HCT116 (cell line): ENCODE results near the gene C1orf94. TPM values are rescaled to one million over a fixed set of nuclear protein-coding genes. Genes with fewer than 3 reads are reported as not detected.

Experiments used
- ATAC-seq: fragments of 200-7000 bp; cut with Tn5 transposase; 2 replicates; pipeline ENCODE4 v1.9.1; 2020; ENCODE audit warnings: mild to moderate bottlenecking, moderate library complexity
- BruUV-seq: library from RNA; stranded (reverse); fragments of 400-500 nt; replicated peaks from 2 replicates; lab custom pipeline; 2021; lab: Mats Ljungman, UMichigan
- CTCF ChIA-PET: fragments of 300-600 bp; sonication (Branson Sonifier 250); formaldehyde crosslinking; loops from one replicate; lab custom pipeline; 2021; ENCODE audit warnings: antibody characterized with exemption; lab: Charles Lee
- POLR2A ChIA-PET: fragments of 300-600, 350-600 bp; sonication (Branson Sonifier 250); formaldehyde crosslinking; loops from one replicate; lab custom pipeline; 2021; ENCODE audit warnings: antibody characterized with exemption; lab: Charles Lee
- RAD21 ChIA-PET, 2 experiments: fragments of 300-600 bp; sonication (Branson Sonifier 250); formaldehyde crosslinking; loops; one replicate each; lab custom pipeline; 2023; ENCODE audit warnings: low total read pairs in 2 of 2; ENCODE audit not compliant: uncharacterized antibody in 2 of 2, unreplicated experiment in 2 of 2, low non-redundant PET in 1 of 2; lab: Charles Lee
- DNase-seq: peaks from one replicate; pipeline ENCODE4 v3.0.0-alpha.2; 2010; ENCODE audit warnings: low read depth, low spot score
- H2AFZ ChIP-seq: fragments of 200-600 bp; shearing (Covaris generic), sonication (generic); 2 replicates; pipeline ENCODE4 v1.6.1; 2017; ENCODE audit warnings: low read depth, mixed run types, mixed read lengths, antibody characterized with exemption, low read length; ENCODE audit not compliant: poor library complexity, severe bottlenecking
- H3K27ac ChIP-seq: 2 replicates; pipeline ENCODE4 v1.5.1; 2012; ENCODE audit warnings: low read depth, low read length
- H3K27me3 ChIP-seq: fragments of 200-600 bp; sonication (generic); 2 replicates; pipeline ENCODE4 v1.6.1; 2016; ENCODE audit warnings: mixed run types, low read length, mixed read lengths; ENCODE audit not compliant: insufficient read depth
- H3K36me3 ChIP-seq, 2 experiments: fragments of 200-500 bp in 1 of 2; fragments of 200-600 bp in 1 of 2; sonication (Bioruptor generic) in 1 of 2; sonication (generic) in 1 of 2; 2 replicates each; pipeline versions ENCODE4 v1.5.1 to v1.6.1; 2014 to 2016; ENCODE audit warnings: low read length in 2 of 2, inconsistent platforms in 1 of 2, mixed read lengths in 1 of 2, mixed run types in 1 of 2; ENCODE audit not compliant: insufficient read depth in 2 of 2, control insufficient read depth in 1 of 2
- H3K4me1 ChIP-seq, 2 experiments: fragments of 200-600 bp in 1 of 2; sonication (generic) in 1 of 2; 2 replicates each; pipeline versions ENCODE4 v1.5.1 to v1.6.1; 2012 to 2017; ENCODE audit warnings: low read length in 2 of 2, inconsistent platforms in 1 of 2, mild to moderate bottlenecking in 1 of 2, mixed read lengths in 1 of 2, mixed run types in 1 of 2, moderate library complexity in 1 of 2; ENCODE audit not compliant: insufficient read depth in 2 of 2, control insufficient read depth in 1 of 2
- H3K4me2 ChIP-seq: fragments of 200-600 bp; sonication (generic); 2 replicates; pipeline ENCODE4 v1.6.1; 2017; ENCODE audit warnings: mixed run types, low read length, mixed read lengths
- H3K4me3 ChIP-seq, 2 experiments: fragments of 200-600 bp in 1 of 2; sonication (generic) in 1 of 2; replicated peaks in 1 of 2; 2 replicates each; pipeline ENCODE4 v1.5.1; 2011 to 2016; ENCODE audit warnings: low read length in 2 of 2, control low read depth in 1 of 2, low read depth in 1 of 2, mild to moderate bottlenecking in 1 of 2, mixed read lengths in 1 of 2, mixed run types in 1 of 2
- H3K79me2 ChIP-seq: fragments of 200-600 bp; sonication (generic); 2 replicates; pipeline ENCODE4 v1.6.1; 2017; ENCODE audit warnings: mild to moderate bottlenecking, mixed run types, low read length, moderate library complexity, mixed read lengths; ENCODE audit not compliant: insufficient read depth
- H3K9ac ChIP-seq: fragments of 200-600 bp; sonication (generic); 2 replicates; pipeline ENCODE4 v1.6.1; 2016; ENCODE audit warnings: low read length, mixed read lengths
- H3K9me2 ChIP-seq: fragments of 200-600 bp; sonication (generic), shearing (Covaris generic); 2 replicates; pipeline ENCODE4 v1.6.1; 2017; ENCODE audit warnings: mixed run types, mild to moderate bottlenecking, moderate library complexity; ENCODE audit not compliant: insufficient read depth
- H3K9me3 ChIP-seq, 2 experiments: fragments of 200-500 bp in 1 of 2; fragments of 200-600 bp in 1 of 2; sonication (Bioruptor generic) in 1 of 2; sonication (generic) in 1 of 2; 2 replicates each; pipeline ENCODE4 v1.6.1; 2014 to 2017; ENCODE audit warnings: low read length in 2 of 2, mixed read lengths in 2 of 2, inconsistent platforms in 1 of 2, low read depth in 1 of 2, mild to moderate bottlenecking in 1 of 2, mixed run types in 1 of 2, moderate library complexity in 1 of 2; ENCODE audit not compliant: control insufficient read depth in 1 of 2, insufficient read depth in 1 of 2
- H4K20me1 ChIP-seq: fragments of 200-600 bp; sonication (generic), shearing (Covaris generic); 2 replicates; pipeline ENCODE4 v1.6.1; 2017; ENCODE audit warnings: mixed run types, mild to moderate bottlenecking, moderate library complexity; ENCODE audit not compliant: insufficient read depth
- CTCF ChIP-seq, 3 experiments: fragments of 200-600 bp in 1 of 3; sonication (generic) in 1 of 3; IDR thresholded peaks in 2 of 3; conservative IDR thresholded peaks in 1 of 3; 2 replicates each; pipeline ENCODE4 v1.5.1; 2012 to 2017; ENCODE audit warnings: low read depth in 2 of 3, low read length in 2 of 3, antibody characterized with exemption in 1 of 3, borderline replicate concordance in 1 of 3, control low read depth in 1 of 3, mild to moderate bottlenecking in 1 of 3, mixed read lengths in 1 of 3, mixed run types in 1 of 3, moderate library complexity in 1 of 3; ENCODE audit not compliant: insufficient read depth in 1 of 3
- EGR1 ChIP-seq: IDR thresholded peaks from 2 replicates; pipeline ENCODE4 v1.6.1; 2012; ENCODE audit warnings: low read depth
- ELF1 ChIP-seq: IDR thresholded peaks from 2 replicates; pipeline ENCODE4 v1.6.1; 2012; ENCODE audit warnings: low read depth, borderline replicate concordance
- EZH2phosphoT487 ChIP-seq: fragments of 200-600 bp; IDR thresholded peaks from 2 replicates; pipeline ENCODE4 v1.6.1; 2018; ENCODE audit warnings: antibody characterized with exemption, borderline replicate concordance
- POLR2A ChIP-seq: IDR thresholded peaks from 2 replicates; pipeline ENCODE4 v1.7.0; 2011; ENCODE audit warnings: borderline replicate concordance; ENCODE audit not compliant: insufficient read depth, insufficient read length; ENCODE audit errors: extremely low read depth
- POLR2AphosphoS5 ChIP-seq: IDR thresholded peaks from 2 replicates; pipeline ENCODE4 v1.6.1; 2011; ENCODE audit warnings: mild to moderate bottlenecking, low read depth, low read length, moderate library complexity
- RAD21 ChIP-seq: IDR thresholded peaks from 2 replicates; pipeline ENCODE4 v1.6.1; 2012; ENCODE audit warnings: low read depth, mild to moderate bottlenecking
- REST ChIP-seq: IDR thresholded peaks from 2 replicates; pipeline ENCODE4 v1.6.1; 2012; ENCODE audit warnings: low read depth
- SP1 ChIP-seq: IDR thresholded peaks from 2 replicates; pipeline ENCODE4 v1.6.1; 2012; ENCODE audit warnings: low read depth
- SRF ChIP-seq: IDR thresholded peaks from 2 replicates; pipeline ENCODE4 v1.6.1; 2012; ENCODE audit warnings: low read depth
- TCF7L2 ChIP-seq: IDR thresholded peaks from 2 replicates; pipeline ENCODE4 v1.7.0; 2011; ENCODE audit warnings: borderline replicate concordance, inconsistent platforms; ENCODE audit not compliant: insufficient read depth, insufficient read length; ENCODE audit errors: extremely low read depth
- YY1 ChIP-seq: IDR thresholded peaks from 2 replicates; pipeline ENCODE4 v1.6.1; 2011; ENCODE audit warnings: low read length, low read depth, moderate library complexity, mild to moderate bottlenecking; ENCODE audit not compliant: insufficient replicate concordance; ENCODE audit errors: extremely low read depth
- ZFX ChIP-seq: fragments of 450-650 bp; IDR thresholded peaks from 2 replicates; pipeline ENCODE4 v1.6.1; 2017
- ZNF274 ChIP-seq: fragments of 200-500 bp; sonication (Bioruptor generic); IDR thresholded peaks from 2 replicates; pipeline ENCODE4 v1.6.1; 2014; ENCODE audit warnings: mild to moderate bottlenecking, low read depth, low read length, inconsistent platforms
- intact Hi-C: fragments of 100-400 bp; cut with micrococcal nuclease; formaldehyde crosslinking; loops from 2 replicates; pipeline ENCODE4 v1.10.0; 2022
- total RNA-seq: library from RNA; stranded (reverse); gene quantifications from one replicate; pipeline ENCODE4 v1.2.1, GENCODE V29; 2021; ENCODE audit not compliant: unreplicated experiment
- TF ChIP-seq, protein P1 (sequence below): IDR thresholded peaks from 2 replicates; pipeline ENCODE4 v1.6.1; 2012
- TF ChIP-seq, protein P2 (sequence below): IDR thresholded peaks from 2 replicates; pipeline ENCODE4 v1.6.1; 2011; ENCODE audit warnings: mild to moderate bottlenecking, low read length, moderate library complexity; ENCODE audit not compliant: insufficient replicate concordance; ENCODE audit errors: extremely low read depth

Gene C1orf94
- total RNA-seq, 1 experiment from 2014 or later = not detected

GRCh38 chr1:34164771-34165391 lies 11.8 kb upstream of the C1orf94 start, which contains the start of gene CSMD2:
CSMD2 (minus strand) TSS chr1:34165230; CDS start chr1:34165097, 133 bp downstream.
- Histone ChIP-seq H3K9me2 (no peaks in the 10 kb centered on the region), H3K27me3 (peaks cover 26% of the 10 kb centered on the region), H4K20me1 (no peaks in the 10 kb centered on the region), H2AFZ (no peak within 1 kb of the TSS), H3K36me3 (no peaks in the 10 kb centered on the region), H3K9me3 (no peaks in the 10 kb centered on the region), H3K79me2 (no peaks in the 10 kb centered on the region), H3K4me3 (no peak within 1 kb of the TSS), H3K4me1 (peaks cover 0 to 4% of the 10 kb centered on the region in 2 experiments; a peak in 1 of 4 replicates), H3K9ac (no peak within 1 kb of the TSS), H3K27ac (no peak within 1 kb of the TSS), H3K4me2 (no peak within 1 kb of the TSS)
- no TSS peak for BruUV-seq
- DNase-seq (no peak), ATAC-seq (no peak)
- TF ChIP-seq TCF7L2 (no peak), EGR1 (no peak), POLR2AphosphoS5 (no peak), ELF1 (no peak), EZH2phosphoT487 (no peak), SP1 (no peak), RAD21 (no peak), YY1 (no peak), ZNF274 (no peak), POLR2A (no peak), CTCF (IDR thresholded peaks at IDR 0.05 in 2 of 3, conservative IDR thresholded peaks at IDR 0.05 in 1 of 3; ENCODE audit: borderline replicate concordance in 1 of 3, insufficient read depth in 1 of 3, low read depth in 2 of 3, low read length in 2 of 3) (no peak), ZFX (no peak), REST (no peak), SRF (no peak)
- TF ChIP-seq, protein P1, sequence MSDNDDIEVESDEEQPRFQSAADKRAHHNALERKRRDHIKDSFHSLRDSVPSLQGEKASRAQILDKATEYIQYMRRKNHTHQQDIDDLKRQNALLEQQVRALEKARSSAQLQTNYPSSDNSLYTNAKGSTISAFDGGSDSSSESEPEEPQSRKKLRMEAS = no peak
- TF ChIP-seq, protein P2, sequence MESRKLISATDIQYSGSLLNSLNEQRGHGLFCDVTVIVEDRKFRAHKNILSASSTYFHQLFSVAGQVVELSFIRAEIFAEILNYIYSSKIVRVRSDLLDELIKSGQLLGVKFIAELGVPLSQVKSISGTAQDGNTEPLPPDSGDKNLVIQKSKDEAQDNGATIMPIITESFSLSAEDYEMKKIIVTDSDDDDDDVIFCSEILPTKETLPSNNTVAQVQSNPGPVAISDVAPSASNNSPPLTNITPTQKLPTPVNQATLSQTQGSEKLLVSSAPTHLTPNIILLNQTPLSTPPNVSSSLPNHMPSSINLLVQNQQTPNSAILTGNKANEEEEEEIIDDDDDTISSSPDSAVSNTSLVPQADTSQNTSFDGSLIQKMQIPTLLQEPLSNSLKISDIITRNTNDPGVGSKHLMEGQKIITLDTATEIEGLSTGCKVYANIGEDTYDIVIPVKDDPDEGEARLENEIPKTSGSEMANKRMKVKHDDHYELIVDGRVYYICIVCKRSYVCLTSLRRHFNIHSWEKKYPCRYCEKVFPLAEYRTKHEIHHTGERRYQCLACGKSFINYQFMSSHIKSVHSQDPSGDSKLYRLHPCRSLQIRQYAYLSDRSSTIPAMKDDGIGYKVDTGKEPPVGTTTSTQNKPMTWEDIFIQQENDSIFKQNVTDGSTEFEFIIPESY = no peak
- intact Hi-C loops = no loop called here
- CTCF ChIA-PET = interaction anchor here (0.8 kb wide), 1 partner anchor 429 kb away, joined by 3 read pairs; no protein-coding TSS in a partner anchor
- POLR2A ChIA-PET = no interaction called here
- RAD21 ChIA-PET = no interaction called here
